Measurements from ENCODE around the gene SLCO4A1.

GRCh38 chr20:62623488-62624324, 18.6 kb upstream of the SLCO4A1 start:
- TF ChIP-seq, protein P1, sequence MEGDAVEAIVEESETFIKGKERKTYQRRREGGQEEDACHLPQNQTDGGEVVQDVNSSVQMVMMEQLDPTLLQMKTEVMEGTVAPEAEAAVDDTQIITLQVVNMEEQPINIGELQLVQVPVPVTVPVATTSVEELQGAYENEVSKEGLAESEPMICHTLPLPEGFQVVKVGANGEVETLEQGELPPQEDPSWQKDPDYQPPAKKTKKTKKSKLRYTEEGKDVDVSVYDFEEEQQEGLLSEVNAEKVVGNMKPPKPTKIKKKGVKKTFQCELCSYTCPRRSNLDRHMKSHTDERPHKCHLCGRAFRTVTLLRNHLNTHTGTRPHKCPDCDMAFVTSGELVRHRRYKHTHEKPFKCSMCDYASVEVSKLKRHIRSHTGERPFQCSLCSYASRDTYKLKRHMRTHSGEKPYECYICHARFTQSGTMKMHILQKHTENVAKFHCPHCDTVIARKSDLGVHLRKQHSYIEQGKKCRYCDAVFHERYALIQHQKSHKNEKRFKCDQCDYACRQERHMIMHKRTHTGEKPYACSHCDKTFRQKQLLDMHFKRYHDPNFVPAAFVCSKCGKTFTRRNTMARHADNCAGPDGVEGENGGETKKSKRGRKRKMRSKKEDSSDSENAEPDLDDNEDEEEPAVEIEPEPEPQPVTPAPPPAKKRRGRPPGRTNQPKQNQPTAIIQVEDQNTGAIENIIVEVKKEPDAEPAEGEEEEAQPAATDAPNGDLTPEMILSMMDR (IDR thresholded peaks at IDR 0.05; ENCODE audit: poor library complexity), result no peak
- TF ChIP-seq EZH2 (IDR thresholded peaks at IDR 0.05; ENCODE audit: borderline replicate concordance), result no peak
